ENCODE results near the gene ZIC1.

Gene ZIC1

GRCh38 chr3:147403511-147403910, 5.7 kb upstream of the ZIC1 start:
- DNase-seq (ENCODE audit: low spot score) (no peak), ATAC-seq (ENCODE audit: low read depth) (no peak)
- Histone ChIP-seq H3K36me3 (ENCODE audit: low read depth) (no peaks in the 10 kb centered on the region), H3K27ac (ENCODE audit: poor library complexity, severe bottlenecking) (no peak overlapping the region), H3K4me3 (ENCODE audit: severe bottlenecking) (no peak overlapping the region), H3K9me3 (ENCODE audit: severe bottlenecking) (no peaks in the 10 kb centered on the region), H3K27me3 (ENCODE audit: insufficient read depth, poor library complexity, severe bottlenecking) (peaks cover 98% of the 10 kb centered on the region), H3K4me1 (ENCODE audit: insufficient read depth, poor library complexity, severe bottlenecking) (no peaks in the 10 kb centered on the region)
- no peak for TF ChIP-seq CTCF (IDR thresholded peaks at IDR 0.05; ENCODE audit: poor library complexity, severe bottlenecking)

GRCh38 chr3:147404000-147404799, 5.0 kb upstream of the ZIC1 start:
- no peaks in the 10 kb centered on the region for H3K9me3 ChIP-seq (ENCODE audit: severe bottlenecking)
- H3K27me3 ChIP-seq (ENCODE audit: insufficient read depth, poor library complexity, severe bottlenecking): peaks cover 98% of the 10 kb centered on the region
- H3K4me1 ChIP-seq (ENCODE audit: insufficient read depth, poor library complexity, severe bottlenecking): no peaks in the 10 kb centered on the region
- no peak for DNase-seq (ENCODE audit: low spot score)
- H3K36me3 ChIP-seq (ENCODE audit: low read depth): no peaks in the 10 kb centered on the region
- H3K4me3 ChIP-seq (ENCODE audit: severe bottlenecking): no peak overlapping the region
- no peak overlapping the region for H3K27ac ChIP-seq (ENCODE audit: poor library complexity, severe bottlenecking)
- no peak for TF ChIP-seq CTCF (IDR thresholded peaks at IDR 0.05; ENCODE audit: poor library complexity, severe bottlenecking)
- no peak for ATAC-seq (ENCODE audit: low read depth)

- TF ChIP-seq CTCF (IDR thresholded peaks at IDR 0.05; ENCODE audit: poor library complexity, severe bottlenecking): no peak
- no peak for DNase-seq (ENCODE audit: low spot score)
- no peak overlapping the region for H3K4me3 ChIP-seq (ENCODE audit: severe bottlenecking)
- H3K27me3 ChIP-seq (ENCODE audit: insufficient read depth, poor library complexity, severe bottlenecking): peaks cover 100% of the 10 kb centered on the region
- no peak for ATAC-seq (ENCODE audit: low read depth)
- H3K9me3 ChIP-seq (ENCODE audit: severe bottlenecking): no peaks in the 10 kb centered on the region
- no peaks in the 10 kb centered on the region for H3K4me1 ChIP-seq (ENCODE audit: insufficient read depth, poor library complexity, severe bottlenecking)
- no peak overlapping the region for H3K27ac ChIP-seq (ENCODE audit: poor library complexity, severe bottlenecking)
- no peaks in the 10 kb centered on the region for H3K36me3 ChIP-seq (ENCODE audit: low read depth)
These were observed 4.3 kb upstream of the ZIC1 start for GRCh38 chr3:147404800-147405230.

- TF ChIP-seq CTCF (IDR thresholded peaks at IDR 0.05; ENCODE audit: poor library complexity, severe bottlenecking): no peak
- Histone ChIP-seq H3K27me3 (ENCODE audit: insufficient read depth, poor library complexity, severe bottlenecking) (peaks cover 100% of the 10 kb centered on the region), H3K27ac (ENCODE audit: poor library complexity, severe bottlenecking) (no peak overlapping the region), H3K4me3 (ENCODE audit: severe bottlenecking) (no peak overlapping the region), H3K4me1 (ENCODE audit: insufficient read depth, poor library complexity, severe bottlenecking) (no peaks in the 10 kb centered on the region), H3K36me3 (ENCODE audit: low read depth) (no peaks in the 10 kb centered on the region), H3K9me3 (ENCODE audit: severe bottlenecking) (peaks cover 3% of the 10 kb centered on the region)
- DNase-seq (ENCODE audit: low spot score) (no peak), ATAC-seq (ENCODE audit: low read depth) (no peak)
These were observed 3.7 kb upstream of the ZIC1 start for GRCh38 chr3:147405231-147406027.

Measured in RWPE2 (cell line).